ENCODE measurements around the gene TUBA1C.

GRCh38 chr12:49282302-49282701 lies 17.4 kb downstream of the TUBA1C start:
- TF ChIP-seq CTCF (IDR thresholded peaks at IDR 0.05) (no peak), POLR2A (IDR thresholded peaks at IDR 0.05) (no peak)
